ENCODE data around the gene URAD.
"Not testable (repeated sequence)": the region's sequence is repeated elsewhere in the genome, so short reads cannot be mapped to it uniquely, and the experiment has no call there.

Gene URAD

GRCh38 chr13:27988520-27988919 lies at the start of gene URAD:
Gene URAD (minus strand): TSS chr13:27988693. CDS start chr13:27988637, 56 bp downstream.
- no peak for DNase-seq (ENCODE audit: low spot score)
- no peak for TF ChIP-seq CTCF (IDR thresholded peaks at IDR 0.05; ENCODE audit: borderline replicate concordance, control extremely low read depth, extremely low read depth, insufficient read depth, missing control alignments)
- in situ Hi-C loops (cut with MboI; ENCODE audit: low sequenced_read_pairs, unreplicated experiment), result no loop called here

GRCh38 chr13:28037399-28037798 lies 48.9 kb upstream of the URAD start:
- in situ Hi-C loops (cut with MboI; ENCODE audit: low sequenced_read_pairs, unreplicated experiment), result loop anchor here (10.0 to 25.0 kb wide), 2 partner anchors 57 to 600 kb away; no protein-coding TSS in a partner anchor
- no peak for TF ChIP-seq CTCF (IDR thresholded peaks at IDR 0.05; ENCODE audit: borderline replicate concordance, control extremely low read depth, extremely low read depth, insufficient read depth, missing control alignments)
- DNase-seq (ENCODE audit: low spot score), result no peak

- in situ Hi-C loops (cut with MboI; ENCODE audit: low sequenced_read_pairs, unreplicated experiment), result loop anchor here (10.0 to 25.0 kb wide), 2 partner anchors 60 to 602 kb away; no protein-coding TSS in a partner anchor
- no peak for TF ChIP-seq CTCF (IDR thresholded peaks at IDR 0.05; ENCODE audit: borderline replicate concordance, control extremely low read depth, extremely low read depth, insufficient read depth, missing control alignments)
- DNase-seq (ENCODE audit: low spot score), result no peak
Measured at GRCh38 chr13:28035146-28035782, 46.8 kb upstream of the URAD start.

- no peak for TF ChIP-seq CTCF (IDR thresholded peaks at IDR 0.05; ENCODE audit: borderline replicate concordance, control extremely low read depth, extremely low read depth, insufficient read depth, missing control alignments)
- in situ Hi-C loops (cut with MboI; ENCODE audit: low sequenced_read_pairs, unreplicated experiment), result loop anchor here (10.0 to 25.0 kb wide), 2 partner anchors 61 to 603 kb away; no protein-coding TSS in a partner anchor
- no peak for DNase-seq (ENCODE audit: low spot score)
Measured at GRCh38 chr13:28033894-28034655, 45.6 kb upstream of the URAD start.

GRCh38 chr13:28032438-28032837 lies 43.9 kb upstream of the URAD start:
- in situ Hi-C loops (cut with MboI; ENCODE audit: low sequenced_read_pairs, unreplicated experiment), result loop anchor here (10.0 to 25.0 kb wide), 2 partner anchors 62 to 605 kb away; no protein-coding TSS in a partner anchor

GRCh38 chr13:28031896-28032288 lies 43.4 kb upstream of the URAD start:
- in situ Hi-C loops (cut with MboI; ENCODE audit: low sequenced_read_pairs, unreplicated experiment), result loop anchor here (10.0 to 25.0 kb wide), 2 partner anchors 63 to 605 kb away; no protein-coding TSS in a partner anchor
- no peak for DNase-seq (ENCODE audit: low spot score)
- TF ChIP-seq CTCF (IDR thresholded peaks at IDR 0.05; ENCODE audit: borderline replicate concordance, control extremely low read depth, extremely low read depth, insufficient read depth, missing control alignments), result no peak

More at GRCh38 chr13:28032438-28032837, 43.9 kb upstream of the URAD start:
- not testable (repeated sequence) for DNase-seq (ENCODE audit: low spot score)
